Rectal smooth muscle tissue (tissue), 1 donor: ENCODE measurements around the gene MMD.
"Not testable (repeated sequence)": the region's sequence is repeated elsewhere in the genome, so short reads cannot be mapped to it uniquely, and the experiment has no call there.

Experiments
- H3K27ac ChIP-seq: one replicate; pipeline ENCODE4 v1.7.0; 2013; ENCODE audit warnings: low read depth, low read length, inconsistent platforms
- H3K27me3 ChIP-seq: one replicate; pipeline ENCODE4 v1.7.0; 2013; ENCODE audit warnings: low read length; ENCODE audit not compliant: control insufficient read depth, insufficient read depth
- H3K36me3 ChIP-seq: one replicate; pipeline ENCODE4 v1.7.0; 2013; ENCODE audit warnings: low read length; ENCODE audit not compliant: control insufficient read depth, insufficient read depth
- H3K4me1 ChIP-seq: one replicate; pipeline ENCODE4 v1.7.0; 2013; ENCODE audit warnings: low read length; ENCODE audit not compliant: control insufficient read depth, insufficient read depth
- H3K4me3 ChIP-seq: one replicate; pipeline ENCODE4 v1.7.0; 2013; ENCODE audit warnings: low read length
- H3K9ac ChIP-seq: one replicate; pipeline ENCODE4 v1.7.0; 2013; ENCODE audit warnings: low read length

MMD gene

DNA sequence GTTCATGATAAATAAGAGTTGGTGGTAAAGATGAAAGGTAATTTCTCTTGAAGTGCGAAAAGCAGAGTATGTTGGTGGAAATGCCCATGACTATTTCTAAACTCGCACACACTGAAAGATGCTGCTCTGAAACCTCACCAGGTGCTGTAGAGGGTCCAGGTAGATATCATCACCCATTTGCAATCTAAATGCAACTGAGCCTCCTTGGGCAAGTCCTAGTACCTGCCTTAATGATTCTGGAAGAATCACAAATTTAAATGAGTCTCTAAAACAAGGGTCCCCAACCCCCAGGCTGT is 5.9 kb upstream of the MMD start:
- H3K27ac ChIP-seq = no peak overlapping the region
- H3K4me1 ChIP-seq = no peaks in the 10 kb centered on the region
- H3K36me3 ChIP-seq = no peaks in the 10 kb centered on the region
- no peak overlapping the region for H3K9ac ChIP-seq
- no peak overlapping the region for H3K4me3 ChIP-seq
- no peaks in the 10 kb centered on the region for H3K27me3 ChIP-seq

- H3K9ac ChIP-seq = no peak overlapping the region
- no peaks in the 10 kb centered on the region for H3K36me3 ChIP-seq
- H3K27me3 ChIP-seq = no peaks in the 10 kb centered on the region
- H3K27ac ChIP-seq = no peak overlapping the region
- no peaks in the 10 kb centered on the region for H3K4me1 ChIP-seq
- H3K4me3 ChIP-seq = no peak overlapping the region
These were observed 5.4 kb upstream of the MMD start for GRCh38 chr17:55426851-55427586.

DNA sequence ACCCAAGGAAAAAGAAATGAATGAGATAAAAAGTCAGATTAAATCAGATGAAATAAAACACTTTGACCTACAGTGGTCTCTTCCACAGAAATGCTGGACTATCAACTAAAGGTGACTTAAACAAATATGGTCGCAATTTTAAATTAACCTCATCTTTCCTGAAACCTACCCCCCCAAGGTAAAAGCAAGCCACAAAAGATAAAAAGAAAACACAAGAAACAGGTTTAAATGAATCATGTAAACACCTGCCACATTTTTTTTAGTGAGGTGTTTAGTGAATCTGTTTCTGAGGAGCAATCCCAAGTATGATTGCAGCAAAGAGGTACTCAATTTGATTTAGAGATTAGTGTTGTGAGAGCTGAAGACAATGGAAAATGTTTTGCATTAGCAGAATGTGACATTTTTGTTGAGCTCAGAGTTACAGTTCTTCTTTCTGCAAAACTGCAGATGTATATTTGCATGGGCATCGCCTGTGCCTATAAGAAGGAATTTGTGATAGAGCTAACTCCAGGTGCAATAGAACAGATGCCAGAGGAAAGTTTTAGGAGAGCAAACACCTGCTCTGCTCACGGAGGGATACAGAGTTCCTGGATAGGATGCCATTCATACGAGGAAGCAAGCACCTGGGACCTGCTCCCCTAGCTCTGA is 3.4 kb upstream of the MMD start:
- peaks cover 2% of the 10 kb centered on the region for H3K4me1 ChIP-seq
- no peaks in the 10 kb centered on the region for H3K36me3 ChIP-seq
- H3K27ac ChIP-seq = no peak overlapping the region
- no peaks in the 10 kb centered on the region for H3K27me3 ChIP-seq
- H3K4me3 ChIP-seq = no peak overlapping the region
- no peak overlapping the region for H3K9ac ChIP-seq

GRCh38 chr17:55423535-55423934 is 1.9 kb upstream of the MMD start:
- Histone ChIP-seq H3K4me1 (peaks cover 4% of the 10 kb centered on the region), H3K4me3 (no peak overlapping the region), H3K36me3 (no peaks in the 10 kb centered on the region), H3K27me3 (no peaks in the 10 kb centered on the region), H3K27ac (no peak overlapping the region), H3K9ac (no peak overlapping the region)

GRCh38 chr17:55422828-55423164 is 1.2 kb upstream of the MMD start:
- H3K4me1 ChIP-seq, H3K27me3 ChIP-seq, H3K27ac ChIP-seq, H3K9ac ChIP-seq, H3K4me3 ChIP-seq, H3K36me3 ChIP-seq: not testable (repeated sequence)

DNA sequence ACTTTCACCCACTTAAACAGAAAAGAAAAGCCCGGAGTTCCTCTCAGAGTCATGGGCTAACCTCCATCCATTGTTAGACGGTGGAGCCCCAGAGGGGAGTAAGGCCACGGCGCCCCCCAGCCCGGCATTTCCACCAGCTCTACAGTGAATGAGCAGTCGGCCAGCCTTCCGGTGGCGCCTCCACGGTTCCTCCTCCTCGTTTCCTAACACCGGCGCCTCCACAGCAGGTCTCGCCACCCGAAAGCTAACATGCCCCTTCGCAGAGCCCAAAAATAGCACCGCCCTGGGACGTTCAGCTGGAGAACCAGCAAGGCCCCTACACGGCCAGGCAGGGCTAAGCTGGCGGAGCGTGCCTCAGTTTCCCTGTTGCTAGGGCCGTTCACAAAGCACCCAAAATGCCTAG is 858 bp downstream of the MMD start:
- Histone ChIP-seq H3K4me1 (peaks cover 4% of the 10 kb centered on the region), H3K36me3 (no peaks in the 10 kb centered on the region), H3K27ac (peak overlapping the region; percentile 92), H3K27me3 (no peaks in the 10 kb centered on the region), H3K4me3 (peak overlapping the region; percentile 92), H3K9ac (peak overlapping the region; percentile 66)

DNA sequence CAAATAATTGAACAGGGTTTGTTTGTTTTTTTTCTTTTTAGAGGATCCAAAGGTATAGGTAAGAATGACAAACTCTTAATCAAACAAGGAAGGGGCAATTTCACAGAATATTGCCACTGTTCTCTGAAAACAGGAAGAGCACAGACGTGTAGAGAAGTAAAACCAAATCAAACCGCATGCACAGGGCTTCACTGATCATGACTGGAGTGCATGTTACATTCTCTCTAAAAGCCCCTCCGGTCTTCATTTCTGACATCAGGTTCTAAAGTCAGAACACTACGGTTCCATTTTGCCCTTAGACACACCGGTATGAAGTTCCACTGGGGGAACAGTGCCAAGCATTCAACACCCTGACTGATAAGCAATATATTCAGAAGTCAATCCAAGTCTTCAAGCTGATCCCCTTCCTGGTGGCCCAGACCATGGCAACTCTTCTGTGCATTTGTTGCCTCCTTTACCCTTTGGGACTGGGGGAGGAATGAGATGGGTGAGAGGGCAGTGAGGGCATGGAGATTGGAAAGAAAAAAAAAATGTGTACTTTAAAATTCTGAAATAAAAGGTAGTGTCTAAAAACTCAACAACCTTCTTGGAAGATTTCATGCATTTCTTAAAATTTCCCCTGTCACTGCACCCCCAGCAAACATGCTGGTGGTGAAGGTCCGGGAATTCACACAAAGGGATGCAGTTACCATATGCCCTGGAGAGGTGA is 1.4 kb downstream of the MMD start:
- Histone ChIP-seq H3K27me3 (no peaks in the 10 kb centered on the region), H3K9ac (no peak overlapping the region), H3K27ac (peak overlapping the region; percentile 4), H3K36me3 (no peaks in the 10 kb centered on the region), H3K4me3 (peak overlapping the region; percentile 92), H3K4me1 (peaks cover 8% of the 10 kb centered on the region)

GRCh38 chr17:55418369-55419268 is 3.0 kb downstream of the MMD start:
- Histone ChIP-seq H3K4me3 (no peak overlapping the region), H3K36me3 (no peaks in the 10 kb centered on the region), H3K9ac (no peak overlapping the region), H3K27me3 (no peaks in the 10 kb centered on the region), H3K4me1 (peaks cover 9% of the 10 kb centered on the region), H3K27ac (peak overlapping the region; percentile 7)

GRCh38 chr17:55417411-55418268 is 4.0 kb downstream of the MMD start:
- no peak overlapping the region for H3K4me3 ChIP-seq
- H3K27me3 ChIP-seq = no peaks in the 10 kb centered on the region
- no peaks in the 10 kb centered on the region for H3K36me3 ChIP-seq
- peaks cover 9% of the 10 kb centered on the region for H3K4me1 ChIP-seq
- no peak overlapping the region for H3K9ac ChIP-seq
- peak overlapping the region; percentile 7 for H3K27ac ChIP-seq

DNA sequence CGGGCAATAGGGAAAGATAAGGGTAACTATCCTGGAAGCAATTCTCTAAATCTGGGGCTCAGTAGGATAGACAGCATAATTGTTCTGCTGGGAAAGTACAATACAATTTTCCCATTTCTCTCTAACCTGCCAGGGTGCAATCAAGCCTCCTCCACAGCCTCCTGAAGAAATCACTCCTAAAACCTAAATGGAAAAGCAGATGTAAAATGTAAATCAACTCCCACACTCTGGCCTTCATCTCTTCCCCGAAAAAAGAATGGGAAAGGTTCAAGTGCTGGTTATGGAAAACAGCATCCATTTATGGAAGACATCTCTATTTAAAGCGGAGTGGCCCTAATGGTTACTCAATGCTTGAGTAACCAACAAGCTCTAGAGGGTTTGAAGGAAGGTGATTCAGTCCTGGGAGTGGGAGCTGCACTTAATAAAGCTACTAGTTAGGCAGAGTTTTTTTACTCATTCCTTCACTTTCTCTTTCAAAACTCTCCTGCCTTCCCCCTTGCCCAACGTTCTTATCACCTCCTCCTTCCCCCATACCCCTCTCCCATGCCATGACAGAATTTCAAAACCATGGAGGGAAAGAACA is 5.1 kb downstream of the MMD start:
- H3K27ac ChIP-seq = peak overlapping the region; percentile 11
- no peak overlapping the region for H3K4me3 ChIP-seq

DNA sequence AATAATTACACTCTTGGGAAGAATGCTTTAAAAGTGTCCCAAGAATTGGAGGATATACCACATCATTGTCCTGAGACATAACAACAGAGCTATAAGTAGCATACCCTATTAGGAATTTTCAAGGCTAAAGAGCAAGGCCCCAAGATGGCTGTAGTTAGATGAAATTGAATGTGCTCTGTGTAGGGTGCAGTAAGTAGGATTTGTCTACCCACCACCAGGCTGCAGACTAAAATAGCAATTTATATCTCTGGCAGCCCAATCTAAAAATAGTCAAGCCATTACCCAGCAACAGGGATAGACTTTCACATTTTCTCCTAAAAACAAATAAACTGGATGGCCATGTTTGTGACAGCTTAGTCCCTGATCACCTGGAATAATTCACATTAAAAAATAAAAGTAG is 5.6 kb downstream of the MMD start:
- H3K9ac ChIP-seq = no peak overlapping the region
- H3K4me1 ChIP-seq = peaks cover 9% of the 10 kb centered on the region
- H3K27ac ChIP-seq = no peak overlapping the region
- no peaks in the 10 kb centered on the region for H3K27me3 ChIP-seq
- no peak overlapping the region for H3K4me3 ChIP-seq
- H3K36me3 ChIP-seq = no peaks in the 10 kb centered on the region

More for the DNA sequence above, 5.1 kb downstream of the MMD start:
- peaks cover 9% of the 10 kb centered on the region for H3K4me1 ChIP-seq
- H3K36me3 ChIP-seq = no peaks in the 10 kb centered on the region
- H3K27me3 ChIP-seq = no peaks in the 10 kb centered on the region
- no peak overlapping the region for H3K9ac ChIP-seq
